HepG2 (cell line): ENCODE data around the gene BTG2. TPM values are rescaled to one million over a fixed set of nuclear protein-coding genes. Genes with fewer than 3 reads are reported as not detected.
A peak's percentile ranks its signal among the peaks of the same experiment; 100 is the strongest.

Experiments used
- ATAC-seq: fragments of 200-7000 bp; cut with Tn5 transposase; 3 replicates; pipeline ENCODE4 v1.9.1; 2020; ENCODE audit warnings: mild to moderate bottlenecking, moderate library complexity
- BruUV-seq: library from RNA; stranded (reverse); fragments of 400-500 nt; replicated peaks from 2 replicates; lab custom pipeline; 2021; lab: Mats Ljungman, UMichigan
- CTCF ChIA-PET: fragments of 300-600 bp; formaldehyde crosslinking; extraction: SDS; loops from one replicate; lab custom pipeline; 2021; ENCODE audit warnings: low total read pairs, inconsistent platforms, low intra/inter-chr PET ratio; lab: Yijun Ruan, JAX
- POLR2A ChIA-PET: fragments of 350-600 bp; sonication (Branson Sonifier 250); formaldehyde crosslinking; loops from one replicate; lab custom pipeline; 2020; ENCODE audit warnings: antibody characterized with exemption, inconsistent platforms; lab: Yijun Ruan, JAX
- DNase-seq: peaks from one replicate; pipeline ENCODE4 v3.0.0-alpha.2; 2015; ENCODE audit warnings: low spot score
- FAIRE-seq: peaks from 3 replicates; lab custom pipeline; 2011; peaks lifted over from hg19 to GRCh38; lab: Jason Lieb, UNC
- H2AFZ ChIP-seq: one replicate; pipeline ENCODE4 v1.6.1; 2011; ENCODE audit warnings: low read length, inconsistent platforms
- H3K27ac ChIP-seq: fragments of 300-600 bp; 3 replicates; pipeline ENCODE4 v1.8.0; 2011; ENCODE audit warnings: mixed run types, mild to moderate bottlenecking, mixed read lengths, low read length, inconsistent platforms; ENCODE audit not compliant: insufficient read depth; ENCODE audit errors: extremely low read length
- H3K27me3 ChIP-seq, 2 experiments: fragments of 200-600 bp in 1 of 2; 2 replicates in 1 of 2; 3 replicates in 1 of 2; pipeline versions ENCODE4 v1.6.0 to v1.8.0; 2011; ENCODE audit warnings: low read length in 2 of 2, mild to moderate bottlenecking in 2 of 2, moderate library complexity in 2 of 2, inconsistent platforms in 1 of 2; ENCODE audit not compliant: insufficient read depth in 2 of 2, control insufficient read depth in 1 of 2
- H3K36me3 ChIP-seq, 2 experiments: fragments of 200-600 bp in 1 of 2; replicated peaks in 1 of 2; 2 replicates in 1 of 2; 3 replicates in 1 of 2; pipeline versions ENCODE4 v1.5.1 to v1.8.0; 2011; ENCODE audit warnings: low read length in 2 of 2, inconsistent platforms in 1 of 2; ENCODE audit not compliant: insufficient read depth in 2 of 2, control insufficient read depth in 1 of 2
- H3K4me1 ChIP-seq: 2 replicates; pipeline ENCODE4 v1.5.1; 2012; ENCODE audit warnings: low read length, inconsistent platforms; ENCODE audit not compliant: insufficient read depth
- H3K4me2 ChIP-seq: 2 replicates; pipeline ENCODE4 v1.6.0; 2011; ENCODE audit warnings: low read depth, low read length, inconsistent platforms
- H3K4me3 ChIP-seq, 3 experiments: fragments of 200-600 bp in 1 of 3; sonication (generic), shearing (Covaris generic) in 1 of 3; replicated peaks in 1 of 3; 2 replicates each; pipeline ENCODE4 v1.5.1; 2011 to 2016; ENCODE audit warnings: low read length in 3 of 3, inconsistent platforms in 2 of 3, low read depth in 2 of 3, mild to moderate bottlenecking in 2 of 3, control low read depth in 1 of 3, mixed read lengths in 1 of 3; ENCODE audit not compliant: insufficient read depth in 1 of 3
- H3K79me2 ChIP-seq: one replicate; pipeline ENCODE4 v1.6.1; 2011; ENCODE audit warnings: low read length, inconsistent platforms; ENCODE audit not compliant: insufficient read depth
- H3K9ac ChIP-seq: 2 replicates; pipeline ENCODE4 v1.6.0; 2011; ENCODE audit warnings: mild to moderate bottlenecking, low read depth, low read length, inconsistent platforms; ENCODE audit not compliant: insufficient read depth
- H3K9me3 ChIP-seq: 2 replicates; pipeline ENCODE4 v1.5.1; 2012; ENCODE audit warnings: mild to moderate bottlenecking, low read length
- H4K20me1 ChIP-seq: 2 replicates; pipeline ENCODE4 v1.6.0; 2011; ENCODE audit warnings: inconsistent platforms, mild to moderate bottlenecking, low read length, moderate library complexity; ENCODE audit not compliant: insufficient read depth
- CCDC6 ChIP-seq: sonication (generic); formaldehyde crosslinking; IDR thresholded peaks from 2 replicates; pipeline ENCODE4 v1.8.1; 2022; ENCODE audit warnings: mild to moderate bottlenecking, missing genetic modification reagents, moderate library complexity
- HNRNPK ChIP-seq: fragments of 200-400 bp; formaldehyde crosslinking; IDR thresholded peaks from 2 replicates; pipeline ENCODE4 v1.6.1; 2018; ENCODE audit warnings: low read length, low read depth, moderate library complexity, mild to moderate bottlenecking; ENCODE audit not compliant: poor library complexity, severe bottlenecking
- NR2F6 ChIP-seq, 2 experiments: IDR thresholded peaks; 2 replicates each; pipeline ENCODE4 v1.6.1; 2016; ENCODE audit warnings: antibody characterized with exemption in 1 of 2, mild to moderate bottlenecking in 1 of 2
- PCBP2 ChIP-seq: fragments of 200-400 bp; formaldehyde crosslinking; optimal IDR thresholded peaks from 2 replicates; pipeline ENCODE3; 2018; ENCODE audit warnings: low read length, low read depth; ENCODE audit not compliant: poor library complexity, severe bottlenecking
- PPARG ChIP-seq: conservative IDR thresholded peaks from 2 replicates; pipeline ENCODE4 v1.6.1; 2016; ENCODE audit warnings: missing biosample characterization, missing genetic modification reagents
- ZBTB21 ChIP-seq: sonication (generic); formaldehyde crosslinking; IDR thresholded peaks from 2 replicates; pipeline ENCODE4 v1.4.0; 2020; ENCODE audit warnings: missing genetic modification reagents
- WGBS: methylation state at CpG from one replicate; pipeline ENCODE4 v1.1.6; 2017; ENCODE audit warnings: low lambda C conversion rate; 5-methylcytosine and 5-hydroxymethylcytosine counted together
- in situ Hi-C: cut with HindIII; loops from 2 replicates; pipeline ENCODE4 v1.10.0; 2017; ENCODE audit warnings: low pct_unique_long_range_greater_than_20kb; ENCODE audit not compliant: extremely low pct_ligation_motif_present
- intact Hi-C: fragments of 100-400 bp; cut with micrococcal nuclease; formaldehyde crosslinking; loops from one replicate; pipeline ENCODE4 v1.10.0; 2022; ENCODE audit not compliant: unreplicated experiment
- polyA plus RNA-seq, 8 experiments: library from polyadenylated mRNA; depleted of rRNA in 3 of 8; stranded (reverse) in 7 of 8; unstranded in 1 of 8; fragments of >200 nt; fragmentation: Illumina TruSeq in 4 of 8; extraction: Trizol in 4 of 8; gene quantifications; 2 replicates each; pipeline versions ENCODE4 v1.2.1 to v1.2.3, GENCODE V29; 2011 to 2016; ENCODE audit warnings: low read depth in 4 of 8, missing spikeins in 1 of 8, mixed read lengths in 1 of 8; ENCODE audit not compliant: insufficient read depth in 1 of 8
- total RNA-seq, 5 experiments: library from RNA; depleted of rRNA; stranded (reverse); fragments of >200 nt; fragmentation: Illumina TruSeq; extraction: Trizol; gene quantifications; 2 replicates each; pipeline ENCODE4 v1.2.3, GENCODE V29; 2016; ENCODE audit warnings: low read depth in 1 of 5
- TF ChIP-seq, protein P1 (sequence below): sonication (generic); formaldehyde crosslinking; IDR thresholded peaks from 2 replicates; pipeline ENCODE4 v1.5.0; 2020; ENCODE audit warnings: mild to moderate bottlenecking, missing genetic modification reagents, borderline replicate concordance

The BTG2 gene
- total and polyA plus RNA-seq, 2 of the 13 experiments (the other 11 are each of a cell fraction or from before 2014, with no cell fraction given) = 13.6 to 18.3 TPM

DNA sequence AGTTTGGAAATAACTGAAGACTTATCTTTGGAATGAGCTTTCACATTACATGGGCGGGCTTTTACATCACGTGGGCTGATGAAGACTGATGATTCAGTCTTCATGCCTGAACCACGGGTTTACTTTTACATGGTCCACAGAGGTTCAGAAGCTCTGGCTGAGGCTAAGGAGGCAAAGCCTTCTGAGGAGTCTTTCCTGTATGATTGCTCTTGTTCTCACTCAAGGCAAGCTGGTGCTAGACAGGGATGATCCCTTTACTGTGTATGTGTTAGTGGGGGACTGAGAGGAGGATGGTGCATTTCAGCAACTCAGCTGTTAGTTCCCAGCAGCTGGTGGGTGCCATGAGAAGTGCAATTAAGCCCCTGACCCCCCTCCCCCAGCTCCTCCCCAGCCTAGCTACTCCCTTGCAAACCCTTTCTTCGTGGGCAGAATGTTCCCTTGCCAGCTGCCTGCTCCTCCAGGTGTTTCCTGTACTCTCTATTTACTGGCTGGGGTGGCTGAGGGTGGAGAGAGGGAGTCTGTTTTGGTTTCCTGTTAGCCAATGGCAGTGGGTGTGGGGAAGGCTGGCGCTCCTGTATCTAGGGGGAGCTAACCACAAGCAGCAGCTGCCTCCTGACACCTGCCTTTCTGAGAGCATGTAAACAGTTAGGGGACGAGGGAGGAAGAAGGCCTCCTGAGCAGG is 15.4 kb downstream of the BTG2 start:
- no peak for DNase-seq
- intact Hi-C loops (no loop called here), in situ Hi-C loops (no loop called here)
- Histone ChIP-seq H3K4me3 (no peak overlapping the region), H3K9me3 (no peaks in the 10 kb centered on the region), H3K27ac (no peak overlapping the region), H3K4me1 (peaks cover 31% of the 10 kb centered on the region), H3K79me2 (no peaks in the 10 kb centered on the region), H3K4me2 (no peak overlapping the region), H2AFZ (no peak overlapping the region), H3K36me3 (no peaks in the 10 kb centered on the region), H4K20me1 (no peaks in the 10 kb centered on the region; the same call in 1 of the 2 replicates), H3K9ac (no peak overlapping the region), H3K27me3 (peaks cover 4 to 24% of the 10 kb centered on the region in 2 experiments; a peak in 2 of 5 replicates)
- ChIA-PET POLR2A (interaction anchor here (1.4 to 1.6 kb wide), 2 partner anchors 12 to 14 kb away, joined by 3 to 4 read pairs; no protein-coding TSS in a partner anchor), CTCF (no interaction called here)
- ATAC-seq = no peak
- WGBS = 33% methylated on average over 5 of the region's 6 CpGs
- no peak for FAIRE-seq
- no peak for TF ChIP-seq PPARG (CRISPR knock-in tag)
- no peak for TF ChIP-seq CCDC6 (CRISPR knock-in tag)
- no peak for TF ChIP-seq NR2F6 (IDR thresholded peaks at IDR 0.05)
- TF ChIP-seq NR2F6 (CRISPR knock-in tag; IDR thresholded peaks at IDR 0.05) = no peak
- TF ChIP-seq ZBTB21 = no peak
- no TSS peak for BruUV-seq

DNA sequence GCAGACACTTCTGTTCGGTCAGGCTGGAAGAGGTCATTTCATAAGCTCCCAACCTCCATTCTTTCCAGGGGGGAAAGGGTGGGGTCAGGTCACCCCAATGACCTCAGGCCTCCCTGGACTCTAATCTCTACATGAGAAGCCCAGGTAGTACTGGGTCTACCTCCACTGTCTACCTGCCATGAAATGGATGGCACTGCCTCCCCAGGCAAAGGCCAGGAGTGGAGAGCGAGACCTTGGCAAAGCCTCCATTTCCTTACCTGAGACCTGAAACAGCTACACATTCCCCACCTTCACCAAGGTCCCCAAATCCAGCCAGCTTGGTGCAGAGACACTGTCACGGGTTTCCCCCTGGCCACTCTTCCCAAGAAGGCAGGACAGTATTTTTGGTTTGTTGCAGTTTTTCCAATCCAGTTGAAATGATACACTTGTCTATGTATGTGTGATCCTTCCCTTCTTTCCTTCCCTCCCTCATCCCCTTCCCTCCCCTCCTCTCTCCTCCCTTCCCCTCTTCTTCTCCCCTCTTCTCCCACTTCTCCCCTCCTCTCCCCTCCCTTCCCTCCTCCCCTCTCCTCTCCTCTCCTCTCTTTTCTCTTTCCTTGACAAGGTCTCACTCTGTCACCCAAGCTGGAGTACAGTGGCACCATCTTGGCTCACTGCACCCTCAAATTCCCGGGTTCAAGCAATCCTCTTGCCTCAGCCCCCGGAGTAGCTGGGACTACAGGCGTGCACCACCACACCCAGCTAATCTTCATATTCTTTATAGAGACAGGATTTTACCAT is 16.1 kb downstream of the BTG2 start:
- Histone ChIP-seq H3K27ac (no peak overlapping the region), H3K79me2 (no peaks in the 10 kb centered on the region), H3K27me3 (peaks cover 4 to 24% of the 10 kb centered on the region in 2 experiments; a peak in 2 of 5 replicates), H3K4me2 (no peak overlapping the region), H3K36me3 (no peaks in the 10 kb centered on the region), H3K4me3 (no peak overlapping the region), H3K9ac (no peak overlapping the region), H4K20me1 (no peaks in the 10 kb centered on the region; the same call in 1 of the 2 replicates), H3K4me1 (peaks cover 34% of the 10 kb centered on the region), H3K9me3 (no peaks in the 10 kb centered on the region), H2AFZ (no peak overlapping the region)
- POLR2A ChIA-PET = interaction anchor here (1.4 to 1.6 kb wide), 2 partner anchors 13 to 15 kb away, joined by 3 to 4 read pairs; no protein-coding TSS in a partner anchor
- ATAC-seq = no peak
- TF ChIP-seq, protein P1, sequence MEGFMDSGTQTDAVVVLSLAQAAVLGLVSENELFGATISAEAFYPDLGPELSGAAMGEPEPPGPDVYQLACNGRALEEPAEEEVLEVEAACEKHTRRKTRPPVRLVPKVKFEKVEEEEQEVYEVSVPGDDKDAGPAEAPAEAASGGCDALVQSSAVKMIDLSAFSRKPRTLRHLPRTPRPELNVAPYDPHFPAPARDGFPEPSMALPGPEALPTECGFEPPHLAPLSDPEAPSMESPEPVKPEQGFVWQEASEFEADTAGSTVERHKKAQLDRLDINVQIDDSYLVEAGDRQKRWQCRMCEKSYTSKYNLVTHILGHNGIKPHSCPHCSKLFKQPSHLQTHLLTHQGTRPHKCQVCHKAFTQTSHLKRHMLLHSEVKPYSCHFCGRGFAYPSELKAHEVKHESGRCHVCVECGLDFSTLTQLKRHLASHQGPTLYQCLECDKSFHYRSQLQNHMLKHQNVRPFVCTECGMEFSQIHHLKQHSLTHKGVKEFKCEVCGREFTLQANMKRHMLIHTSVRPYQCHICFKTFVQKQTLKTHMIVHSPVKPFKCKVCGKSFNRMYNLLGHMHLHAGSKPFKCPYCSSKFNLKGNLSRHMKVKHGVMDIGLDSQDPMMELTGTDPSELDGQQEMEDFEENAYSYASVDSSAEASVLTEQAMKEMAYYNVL (CRISPR knock-in tag) = no peak
- TF ChIP-seq PCBP2 = peak; percentile 34
- peak; percentile 55 for TF ChIP-seq HNRNPK
- intact Hi-C loops = no loop called here
- in situ Hi-C loops = no loop called here
- no TSS peak for BruUV-seq
- WGBS = 56% methylated on average over 5 of the region's 6 CpGs
- CTCF ChIA-PET = no interaction called here
- DNase-seq = no peak
- FAIRE-seq = no peak
